Hematopoietic multipotent progenitor cell treated with erythropoietin and hydrocortisone succinate and interleukin-3 and kit ligand, for 4 days (in vitro differentiated cells): ENCODE data around the gene KRT73.

ENCODE experiments used
- DNase-seq: peaks from one replicate; pipeline ENCODE4 v3.0.0-alpha.2; 2015

KRT73 gene

DNA sequence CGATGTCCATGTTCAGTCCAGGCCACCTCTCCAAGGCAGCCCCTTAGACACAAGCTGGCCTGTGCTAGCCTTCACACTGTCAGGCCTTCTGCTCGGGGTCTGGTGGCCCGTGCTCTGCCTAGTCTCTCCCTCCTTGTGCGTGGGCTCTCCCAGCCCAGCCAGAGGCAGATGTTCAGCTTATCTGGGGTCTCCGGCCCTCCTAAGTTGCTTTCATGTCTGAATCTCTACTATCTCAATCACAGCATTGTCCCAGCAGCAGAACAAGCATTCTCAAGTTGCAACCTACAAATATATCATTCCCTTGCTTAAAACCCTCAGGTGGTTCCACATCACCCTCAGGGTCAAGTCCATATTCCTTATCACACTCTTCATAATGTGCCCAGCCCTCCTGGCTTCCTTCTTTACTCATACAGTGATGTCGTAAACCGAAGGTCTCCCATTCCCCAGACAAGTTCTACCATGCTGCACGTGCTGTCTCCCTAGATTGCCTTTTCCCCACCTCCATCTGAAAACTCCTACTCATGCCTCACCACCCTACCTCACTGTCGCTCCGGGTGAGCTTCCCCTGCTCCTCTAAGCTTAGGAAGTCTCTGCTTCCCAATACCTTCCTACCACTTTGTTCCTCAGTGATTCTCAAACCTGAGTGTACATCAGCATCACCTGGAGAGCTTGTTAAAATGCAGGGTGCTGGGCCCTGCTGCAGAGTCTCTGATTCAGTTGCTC lies 1.5 kb downstream of the KRT73 start:
- DNase-seq, result no peak

DNA sequence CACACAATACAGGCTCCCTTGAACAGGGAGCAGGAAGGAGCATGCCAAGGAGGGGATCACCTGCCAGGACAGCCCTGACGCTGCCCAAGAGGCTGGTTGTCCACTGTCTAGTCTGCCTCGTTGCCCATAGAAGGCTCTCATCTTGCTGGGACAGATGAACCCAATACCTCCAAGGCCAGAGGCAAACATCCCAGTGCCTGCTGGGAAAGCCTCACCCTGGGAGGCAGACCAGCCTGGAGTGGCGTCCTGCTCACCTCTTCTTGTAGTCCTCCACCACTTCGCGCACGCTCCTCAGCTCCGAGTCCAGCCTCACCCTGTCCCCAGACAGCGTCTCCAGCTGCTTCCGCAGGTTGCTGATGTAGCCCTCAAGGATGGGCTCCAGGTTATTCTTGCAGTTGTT lies 2.4 kb downstream of the KRT73 start:
- no peak for DNase-seq

- peak; percentile 60 for DNase-seq
Observed at GRCh38 chr12:52615208-52615868, 3.0 kb downstream of the KRT73 start.

GRCh38 chr12:52614381-52615207 lies 3.8 kb downstream of the KRT73 start:
- DNase-seq, result no peak

DNA sequence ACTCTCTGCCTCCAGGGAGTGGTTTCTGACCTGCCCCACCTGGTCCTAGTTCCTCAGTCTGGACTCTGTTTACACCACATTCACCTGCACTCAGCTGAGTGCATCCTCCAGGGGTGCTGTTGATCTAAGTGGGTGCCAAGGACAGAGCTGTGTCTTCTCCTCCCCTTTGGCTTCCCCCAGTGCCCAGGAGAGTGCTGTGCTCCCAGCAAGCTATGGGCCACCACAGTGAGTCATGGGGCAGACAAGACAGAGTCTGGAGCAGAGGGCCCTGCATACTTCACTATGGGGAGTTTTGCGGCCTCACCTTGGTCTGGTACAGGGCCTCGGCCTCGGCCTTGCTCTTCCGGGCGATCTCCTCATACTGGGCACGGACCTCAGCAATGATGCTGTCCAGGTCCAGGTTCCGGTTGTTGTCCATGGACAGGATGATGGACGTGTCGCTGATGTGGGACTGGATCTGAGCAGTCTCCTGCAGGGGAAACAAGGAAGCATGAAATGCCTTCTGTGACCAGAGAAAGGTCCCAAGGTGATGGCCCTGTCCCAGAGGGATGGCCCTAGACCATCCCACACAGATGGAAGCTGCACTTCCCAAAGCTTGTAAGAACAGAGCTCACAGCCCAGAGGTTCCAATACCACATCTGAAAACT lies 4.9 kb downstream of the KRT73 start:
- no peak for DNase-seq

GRCh38 chr12:52612431-52613383 lies 5.7 kb downstream of the KRT73 start:
- peak; percentile 40 for DNase-seq

DNA sequence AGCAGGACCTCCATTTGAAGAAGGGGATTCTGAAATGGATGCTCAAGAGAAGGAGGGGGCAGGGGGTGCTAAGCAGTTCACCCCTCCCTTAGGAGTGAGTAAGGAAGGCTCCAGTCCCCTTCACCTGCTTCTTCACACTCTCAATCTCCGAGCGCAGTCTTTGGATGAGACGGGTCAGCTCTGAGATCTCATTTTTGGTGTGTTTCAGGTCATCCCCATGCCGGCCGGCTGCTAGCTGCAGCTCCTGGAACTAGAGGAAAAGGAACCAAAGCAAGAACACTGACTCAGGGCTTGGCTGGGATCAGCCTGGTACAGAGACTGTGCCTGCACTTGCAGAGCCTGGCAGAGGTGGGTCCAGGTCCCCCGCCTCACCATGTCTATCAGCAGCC lies 7.3 kb downstream of the KRT73 start:
- DNase-seq, result no peak

- DNase-seq, result no peak
Observed at GRCh38 chr12:52608826-52609630, 9.3 kb downstream of the KRT73 start.

GRCh38 chr12:52608161-52608560 lies 10.2 kb downstream of the KRT73 start:
- no peak for DNase-seq

GRCh38 chr12:52607314-52607713 lies 11.0 kb downstream of the KRT73 start:
- DNase-seq, result no peak

- no peak for DNase-seq
Observed at GRCh38 chr12:52606581-52607218, 11.7 kb downstream of the KRT73 start.

DNA sequence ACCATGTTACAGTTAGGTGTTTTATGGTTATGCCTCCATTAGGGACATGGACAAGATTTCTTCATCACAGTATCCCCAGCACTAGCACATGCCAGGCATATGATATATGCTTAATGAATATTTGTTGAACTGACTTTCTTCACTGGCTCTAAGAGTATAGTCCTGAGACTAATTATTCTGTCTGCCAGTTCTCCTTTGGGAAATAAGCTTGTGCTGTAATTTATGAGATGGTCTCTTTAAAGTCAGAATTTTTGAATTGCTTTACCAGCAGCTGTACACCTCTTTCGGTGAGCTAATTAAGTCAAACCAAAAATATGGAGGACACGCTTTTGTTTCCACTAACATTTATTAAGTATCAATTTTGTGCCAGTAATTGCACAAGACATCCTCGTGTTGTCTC lies 12.3 kb downstream of the KRT73 start:
- DNase-seq, result no peak

GRCh38 chr12:52605542-52605941 lies 12.8 kb downstream of the KRT73 start:
- DNase-seq, result no peak

DNA sequence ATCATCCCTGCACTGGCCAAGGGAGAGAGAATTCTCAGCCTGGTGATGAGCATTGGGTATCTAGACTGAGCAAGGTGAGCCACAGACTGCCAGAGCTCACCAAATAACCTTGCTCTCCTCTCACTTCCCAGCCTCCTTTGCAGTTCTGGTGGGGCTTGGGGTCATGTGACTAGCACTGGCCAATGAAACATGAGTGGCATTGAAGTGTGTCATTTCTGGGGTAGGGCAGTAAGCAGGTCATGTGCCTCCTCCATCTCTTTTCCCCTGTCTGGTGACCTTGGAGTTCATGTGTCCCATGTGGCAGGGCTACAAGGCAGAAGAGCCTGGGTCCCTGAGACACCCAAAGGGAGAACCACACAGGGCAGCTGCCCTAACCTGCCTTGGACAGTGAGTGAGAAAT lies 13.5 kb downstream of the KRT73 start:
- DNase-seq, result no peak

- DNase-seq, result no peak
Observed at GRCh38 chr12:52603314-52603713, 15.0 kb downstream of the KRT73 start.

GRCh38 chr12:52602552-52602951 lies 15.8 kb downstream of the KRT73 start:
- DNase-seq, result no peak

GRCh38 chr12:52601671-52602070 lies 16.7 kb downstream of the KRT73 start:
- no peak for DNase-seq

DNA sequence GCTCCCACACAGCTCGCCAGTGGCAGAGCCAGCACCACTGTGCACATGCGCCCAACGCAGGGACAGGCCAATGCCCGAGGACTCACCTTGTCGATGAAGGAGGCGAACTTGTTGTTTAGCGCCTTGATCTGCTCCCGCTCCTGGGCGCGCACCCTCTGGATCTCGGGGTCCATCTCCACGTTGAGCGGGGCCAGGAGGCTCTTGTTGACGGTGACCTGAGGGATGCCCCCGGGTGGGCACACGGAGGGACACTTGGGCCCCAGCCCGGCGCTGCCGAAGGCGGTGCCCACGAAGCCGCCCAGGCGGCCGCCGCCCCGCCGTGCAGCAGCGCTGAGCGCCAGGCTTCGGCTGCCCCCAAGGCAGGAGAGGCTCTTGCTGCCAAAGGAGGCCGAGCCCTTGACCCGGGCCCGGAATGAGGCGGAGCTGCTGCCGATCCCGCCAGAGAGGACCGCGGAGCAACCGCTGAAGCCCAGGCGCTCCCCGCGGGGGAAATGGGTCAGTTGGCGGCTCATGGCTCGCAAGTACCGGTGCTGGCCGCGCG lies 17.3 kb downstream of the KRT73 start, which contains the start of gene KRT72:
TSS of gene KRT72 (minus strand) at position 523 of the 541 bp plus-strand sequence. CDS start at position 512, 11 bp downstream.
- DNase-seq, result peak; percentile 20

- no peak for DNase-seq
Observed at GRCh38 chr12:52600475-52600874, 17.9 kb downstream of the KRT73 start.

DNA sequence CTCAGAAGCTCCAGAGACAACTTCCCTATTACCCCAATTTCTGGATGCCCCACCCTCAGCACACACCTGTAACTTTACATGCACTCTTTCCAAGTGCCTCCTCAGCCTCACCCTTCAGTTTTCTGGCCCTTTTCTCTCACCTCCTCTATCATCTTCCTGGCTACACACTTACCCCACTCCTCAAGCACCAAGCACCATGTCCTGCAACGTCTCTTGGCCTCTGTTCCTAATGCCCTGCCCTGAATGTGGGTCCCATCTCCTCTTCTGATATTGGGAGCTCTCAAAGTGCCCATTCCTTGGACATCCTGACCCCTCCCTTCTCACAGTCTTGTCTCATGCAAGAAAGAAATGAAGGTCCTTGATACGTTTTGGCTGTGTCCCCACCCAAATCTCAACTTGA lies 18.3 kb downstream of the KRT73 start:
- no peak for DNase-seq
